K562 (cell line): Measurements from ENCODE around the gene ODF4. TPM values are rescaled to one million over a fixed set of nuclear protein-coding genes. Genes with fewer than 3 reads are reported as not detected.

Experiments used
- BRF1 ChIP-seq: IDR thresholded peaks from 3 replicates; pipeline ENCODE4 v1.6.1; 2011; ENCODE audit warnings: borderline replicate concordance, mild to moderate bottlenecking; ENCODE audit not compliant: insufficient read length; ENCODE audit errors: extremely low read depth
- CHCHD3 ChIP-seq: fragments of 250-450 bp; sonication (Bioruptor Pico); IDR thresholded peaks from 2 replicates; pipeline ENCODE4 v2.1.2; 2022; ENCODE audit warnings: mild to moderate bottlenecking
- ETV1 ChIP-seq: fragments of 450-650 bp; conservative IDR thresholded peaks from 2 replicates; pipeline ENCODE4 v1.6.1; 2016; ENCODE audit warnings: missing genetic modification characterization, control low read depth, low read depth, missing compliant biosample characterization
- HDAC1 ChIP-seq, 2 experiments: fragments of 450-650 bp; IDR thresholded peaks; 2 replicates each; pipeline ENCODE4 v1.6.1; 2016 to 2017; ENCODE audit warnings: inconsistent platforms in 1 of 2, mild to moderate bottlenecking in 1 of 2, moderate library complexity in 1 of 2
- HDAC6 ChIP-seq: IDR thresholded peaks from 2 replicates; pipeline ENCODE4 v1.6.1; 2012; ENCODE audit warnings: low read depth, mild to moderate bottlenecking, control low read depth, inconsistent platforms, low read length, moderate library complexity
- HSF4 ChIP-seq: fragments of 250-450 bp; sonication (Bioruptor Pico); IDR thresholded peaks from 2 replicates; pipeline ENCODE4 v2.1.2; 2022; ENCODE audit warnings: mild to moderate bottlenecking, moderate library complexity, borderline replicate concordance
- NR4A1 ChIP-seq, 2 experiments: fragments of 250-450 bp in 1 of 2; fragments of 450-650 bp in 1 of 2; sonication (Bioruptor Pico) in 1 of 2; IDR thresholded peaks; 2 replicates each; pipeline versions ENCODE4 v1.4.0 to v1.6.1; 2016 to 2020; ENCODE audit warnings: mild to moderate bottlenecking in 2 of 2, missing compliant biosample characterization in 1 of 2, missing genetic modification characterization in 1 of 2, moderate library complexity in 1 of 2
- RBM25 ChIP-seq: fragments of 200-400 bp; formaldehyde crosslinking; IDR thresholded peaks from 2 replicates; pipeline ENCODE4 v1.6.1; 2018; ENCODE audit warnings: low read length, low read depth, moderate library complexity; ENCODE audit not compliant: severe bottlenecking
- STAT5A ChIP-seq: IDR thresholded peaks from 2 replicates; pipeline ENCODE4 v1.6.1; 2012; ENCODE audit warnings: low read length, inconsistent platforms, borderline replicate concordance
- STAT5B ChIP-seq: fragments of 250-450 bp; sonication (Bioruptor Pico); IDR thresholded peaks from 2 replicates; pipeline ENCODE4 v1.8.0; 2021; ENCODE audit warnings: mild to moderate bottlenecking, inconsistent platforms
- polyA plus RNA-seq, 8 experiments: library from polyadenylated mRNA; depleted of rRNA in 4 of 8; stranded (reverse) in 5 of 8; unstranded in 3 of 8; fragments of >200 nt; fragmentation: Nextera tagmentation in 2 of 8; fragmentation: Illumina TruSeq in 1 of 8; extraction: Ambion mirVana in 2 of 8; extraction: Trizol in 1 of 8; gene quantifications; 2 replicates each; pipeline versions ENCODE4 v1.2.1 to v1.2.3, GENCODE V29; 2011 to 2014; ENCODE audit warnings: inconsistent platforms in 1 of 8, missing spikeins in 1 of 8
- total RNA-seq, 7 experiments: library from RNA; depleted of rRNA in 6 of 7; stranded (reverse); fragments of >200 nt in 6 of 7; fragmentation: Illumina TruSeq in 2 of 7; extraction: Trizol in 2 of 7; gene quantifications; 2 replicates each; pipeline versions ENCODE4 v1.2.1 to v1.2.3, GENCODE V29; 2011 to 2021; ENCODE audit warnings: low replicate concordance in 1 of 7
- TF ChIP-seq, protein P1 (sequence below), 2 experiments: fragments of 150-350 bp in 1 of 2; IDR thresholded peaks; 2 replicates each; pipeline ENCODE4 v1.6.1; 2012 to 2016; ENCODE audit warnings: low read depth in 2 of 2, low read length in 2 of 2, mild to moderate bottlenecking in 1 of 2, moderate library complexity in 1 of 2
- TF ChIP-seq, protein P2 (sequence below): fragments of 450-650 bp; IDR thresholded peaks from 2 replicates; pipeline ENCODE4 v1.7.1; 2018; ENCODE audit warnings: mild to moderate bottlenecking, low read depth; ENCODE audit not compliant: partially characterized antibody
- TF ChIP-seq, protein P3 (sequence below): sonication (generic); formaldehyde crosslinking; IDR thresholded peaks from 2 replicates; pipeline ENCODE4 v1.8.1; 2023; ENCODE audit warnings: mild to moderate bottlenecking, missing genetic modification reagents
- TF ChIP-seq, protein P4 (sequence below): sonication (generic); formaldehyde crosslinking; IDR thresholded peaks from 2 replicates; pipeline ENCODE4 v1.8.0; 2022; ENCODE audit warnings: mild to moderate bottlenecking, missing genetic modification reagents
- TF ChIP-seq, protein P5 (sequence below): fragments of 450-650 bp; formaldehyde crosslinking; IDR thresholded peaks from 2 replicates; pipeline ENCODE4 v1.4.0; 2020; ENCODE audit warnings: mild to moderate bottlenecking, moderate library complexity

ODF4 gene
- total and polyA plus RNA-seq, 9 of the 15 experiments (the other 6 are each of a cell fraction or from before 2014, with no cell fraction given): not detected

DNA sequence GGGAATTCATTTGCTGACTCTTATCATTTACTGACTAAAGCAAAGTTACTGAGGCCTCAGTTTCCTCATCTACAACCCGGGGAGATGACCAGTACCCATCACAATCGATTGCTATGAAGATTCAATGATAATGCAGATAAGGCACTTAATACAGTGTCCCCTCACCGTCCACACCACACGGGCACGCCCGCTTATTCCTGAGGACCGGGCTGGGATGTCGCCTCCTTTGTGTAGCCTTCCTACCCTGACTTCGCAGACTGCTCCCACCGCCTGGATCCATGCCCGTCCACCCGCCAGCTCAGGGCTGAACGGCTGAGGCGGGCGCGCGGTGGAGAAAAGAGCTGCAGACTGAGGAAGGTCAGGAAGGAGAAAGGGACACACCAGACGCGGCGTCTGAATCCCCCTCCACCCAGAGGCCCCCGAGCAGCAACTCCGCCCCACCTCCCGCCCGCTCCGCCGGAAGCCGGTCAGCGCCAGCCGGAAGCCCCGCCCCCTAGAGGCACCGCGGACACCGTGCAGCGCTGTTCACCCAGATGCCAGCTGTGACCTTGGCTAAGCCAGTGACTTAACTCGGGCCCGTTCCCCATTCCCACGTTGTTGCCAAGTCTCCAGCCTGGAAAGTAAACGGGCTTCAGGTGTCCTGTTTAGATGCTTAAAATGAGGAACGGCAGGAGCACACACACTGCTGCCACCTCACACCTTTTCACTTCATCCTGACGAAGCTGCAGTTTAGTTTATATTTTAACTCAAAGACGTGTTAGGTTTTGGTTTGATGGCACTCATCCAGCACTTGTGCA lies 36.8 kb downstream of the ODF4 start, which contains the start of gene KRABD2 (continued):
- 0 out of 2 replicates have a peak, but pooled peaks have one; percentile 19 for TF ChIP-seq ETV1 (tag)
- TF ChIP-seq, protein P1, sequence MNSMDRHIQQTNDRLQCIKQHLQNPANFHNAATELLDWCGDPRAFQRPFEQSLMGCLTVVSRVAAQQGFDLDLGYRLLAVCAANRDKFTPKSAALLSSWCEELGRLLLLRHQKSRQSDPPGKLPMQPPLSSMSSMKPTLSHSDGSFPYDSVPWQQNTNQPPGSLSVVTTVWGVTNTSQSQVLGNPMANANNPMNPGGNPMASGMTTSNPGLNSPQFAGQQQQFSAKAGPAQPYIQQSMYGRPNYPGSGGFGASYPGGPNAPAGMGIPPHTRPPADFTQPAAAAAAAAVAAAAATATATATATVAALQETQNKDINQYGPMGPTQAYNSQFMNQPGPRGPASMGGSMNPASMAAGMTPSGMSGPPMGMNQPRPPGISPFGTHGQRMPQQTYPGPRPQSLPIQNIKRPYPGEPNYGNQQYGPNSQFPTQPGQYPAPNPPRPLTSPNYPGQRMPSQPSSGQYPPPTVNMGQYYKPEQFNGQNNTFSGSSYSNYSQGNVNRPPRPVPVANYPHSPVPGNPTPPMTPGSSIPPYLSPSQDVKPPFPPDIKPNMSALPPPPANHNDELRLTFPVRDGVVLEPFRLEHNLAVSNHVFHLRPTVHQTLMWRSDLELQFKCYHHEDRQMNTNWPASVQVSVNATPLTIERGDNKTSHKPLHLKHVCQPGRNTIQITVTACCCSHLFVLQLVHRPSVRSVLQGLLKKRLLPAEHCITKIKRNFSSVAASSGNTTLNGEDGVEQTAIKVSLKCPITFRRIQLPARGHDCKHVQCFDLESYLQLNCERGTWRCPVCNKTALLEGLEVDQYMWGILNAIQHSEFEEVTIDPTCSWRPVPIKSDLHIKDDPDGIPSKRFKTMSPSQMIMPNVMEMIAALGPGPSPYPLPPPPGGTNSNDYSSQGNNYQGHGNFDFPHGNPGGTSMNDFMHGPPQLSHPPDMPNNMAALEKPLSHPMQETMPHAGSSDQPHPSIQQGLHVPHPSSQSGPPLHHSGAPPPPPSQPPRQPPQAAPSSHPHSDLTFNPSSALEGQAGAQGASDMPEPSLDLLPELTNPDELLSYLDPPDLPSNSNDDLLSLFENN (IDR thresholded peaks at IDR 0.05; ENCODE audit: low read depth in 2 of 2, low read length in 2 of 2): no peak; a peak in 1 of 4 replicates
- TF ChIP-seq HDAC6: no peak
- TF ChIP-seq RBM25: no peak
- TF ChIP-seq, protein P2, sequence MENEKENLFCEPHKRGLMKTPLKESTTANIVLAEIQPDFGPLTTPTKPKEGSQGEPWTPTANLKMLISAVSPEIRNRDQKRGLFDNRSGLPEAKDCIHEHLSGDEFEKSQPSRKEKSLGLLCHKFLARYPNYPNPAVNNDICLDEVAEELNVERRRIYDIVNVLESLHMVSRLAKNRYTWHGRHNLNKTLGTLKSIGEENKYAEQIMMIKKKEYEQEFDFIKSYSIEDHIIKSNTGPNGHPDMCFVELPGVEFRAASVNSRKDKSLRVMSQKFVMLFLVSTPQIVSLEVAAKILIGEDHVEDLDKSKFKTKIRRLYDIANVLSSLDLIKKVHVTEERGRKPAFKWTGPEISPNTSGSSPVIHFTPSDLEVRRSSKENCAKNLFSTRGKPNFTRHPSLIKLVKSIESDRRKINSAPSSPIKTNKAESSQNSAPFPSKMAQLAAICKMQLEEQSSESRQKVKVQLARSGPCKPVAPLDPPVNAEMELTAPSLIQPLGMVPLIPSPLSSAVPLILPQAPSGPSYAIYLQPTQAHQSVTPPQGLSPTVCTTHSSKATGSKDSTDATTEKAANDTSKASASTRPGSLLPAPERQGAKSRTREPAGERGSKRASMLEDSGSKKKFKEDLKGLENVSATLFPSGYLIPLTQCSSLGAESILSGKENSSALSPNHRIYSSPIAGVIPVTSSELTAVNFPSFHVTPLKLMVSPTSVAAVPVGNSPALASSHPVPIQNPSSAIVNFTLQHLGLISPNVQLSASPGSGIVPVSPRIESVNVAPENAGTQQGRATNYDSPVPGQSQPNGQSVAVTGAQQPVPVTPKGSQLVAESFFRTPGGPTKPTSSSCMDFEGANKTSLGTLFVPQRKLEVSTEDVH: peak; percentile 78
- TF ChIP-seq, protein P3, sequence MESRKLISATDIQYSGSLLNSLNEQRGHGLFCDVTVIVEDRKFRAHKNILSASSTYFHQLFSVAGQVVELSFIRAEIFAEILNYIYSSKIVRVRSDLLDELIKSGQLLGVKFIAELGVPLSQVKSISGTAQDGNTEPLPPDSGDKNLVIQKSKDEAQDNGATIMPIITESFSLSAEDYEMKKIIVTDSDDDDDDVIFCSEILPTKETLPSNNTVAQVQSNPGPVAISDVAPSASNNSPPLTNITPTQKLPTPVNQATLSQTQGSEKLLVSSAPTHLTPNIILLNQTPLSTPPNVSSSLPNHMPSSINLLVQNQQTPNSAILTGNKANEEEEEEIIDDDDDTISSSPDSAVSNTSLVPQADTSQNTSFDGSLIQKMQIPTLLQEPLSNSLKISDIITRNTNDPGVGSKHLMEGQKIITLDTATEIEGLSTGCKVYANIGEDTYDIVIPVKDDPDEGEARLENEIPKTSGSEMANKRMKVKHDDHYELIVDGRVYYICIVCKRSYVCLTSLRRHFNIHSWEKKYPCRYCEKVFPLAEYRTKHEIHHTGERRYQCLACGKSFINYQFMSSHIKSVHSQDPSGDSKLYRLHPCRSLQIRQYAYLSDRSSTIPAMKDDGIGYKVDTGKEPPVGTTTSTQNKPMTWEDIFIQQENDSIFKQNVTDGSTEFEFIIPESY (CRISPR knock-in tag): peak; percentile 96
- no peak for TF ChIP-seq HDAC1 (IDR thresholded peaks at IDR 0.05)
- TF ChIP-seq NR4A1 (CRISPR knock-in tag; IDR thresholded peaks at IDR 0.05): no peak
- no peak for TF ChIP-seq NR4A1 (tag; IDR thresholded peaks at IDR 0.05)
- no peak for TF ChIP-seq STAT5A
- TF ChIP-seq, protein P4, sequence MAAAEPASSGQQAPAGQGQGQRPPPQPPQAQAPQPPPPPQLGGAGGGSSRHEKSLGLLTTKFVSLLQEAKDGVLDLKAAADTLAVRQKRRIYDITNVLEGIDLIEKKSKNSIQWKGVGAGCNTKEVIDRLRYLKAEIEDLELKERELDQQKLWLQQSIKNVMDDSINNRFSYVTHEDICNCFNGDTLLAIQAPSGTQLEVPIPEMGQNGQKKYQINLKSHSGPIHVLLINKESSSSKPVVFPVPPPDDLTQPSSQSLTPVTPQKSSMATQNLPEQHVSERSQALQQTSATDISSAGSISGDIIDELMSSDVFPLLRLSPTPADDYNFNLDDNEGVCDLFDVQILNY (CRISPR knock-in tag): no peak
- no peak for TF ChIP-seq HSF4 (CRISPR knock-in tag)
- no peak for TF ChIP-seq STAT5B (CRISPR knock-in tag)
- no peak for TF ChIP-seq BRF1
- TF ChIP-seq, protein P5, sequence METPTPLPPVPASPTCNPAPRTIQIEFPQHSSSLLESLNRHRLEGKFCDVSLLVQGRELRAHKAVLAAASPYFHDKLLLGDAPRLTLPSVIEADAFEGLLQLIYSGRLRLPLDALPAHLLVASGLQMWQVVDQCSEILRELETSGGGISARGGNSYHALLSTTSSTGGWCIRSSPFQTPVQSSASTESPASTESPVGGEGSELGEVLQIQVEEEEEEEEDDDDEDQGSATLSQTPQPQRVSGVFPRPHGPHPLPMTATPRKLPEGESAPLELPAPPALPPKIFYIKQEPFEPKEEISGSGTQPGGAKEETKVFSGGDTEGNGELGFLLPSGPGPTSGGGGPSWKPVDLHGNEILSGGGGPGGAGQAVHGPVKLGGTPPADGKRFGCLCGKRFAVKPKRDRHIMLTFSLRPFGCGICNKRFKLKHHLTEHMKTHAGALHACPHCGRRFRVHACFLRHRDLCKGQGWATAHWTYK: 0 out of 2 replicates have a peak, but pooled peaks have one; percentile 75
- no peak for TF ChIP-seq CHCHD3 (CRISPR knock-in tag)
